Glutamatergic neuron (in vitro differentiated cells): Measurements from ENCODE around the gene LEO1. TPM values are rescaled to one million over a fixed set of nuclear protein-coding genes. Genes with fewer than 3 reads are reported as not detected.

ENCODE experiments used
- DNase-seq: peaks from one replicate; pipeline ENCODE4 v3.0.0; 2022
- H3K27ac Mint-ChIP-seq: one replicate; pipeline ENCODE4 v1.8.0; 2020; ENCODE audit warnings: mild to moderate bottlenecking, mixed read lengths, inconsistent platforms; ENCODE audit not compliant: unreplicated experiment
- H3K27me3 Mint-ChIP-seq: one replicate; pipeline ENCODE4 v1.8.0; 2020; ENCODE audit warnings: mild to moderate bottlenecking, moderate library complexity, mixed read lengths, inconsistent platforms; ENCODE audit not compliant: unreplicated experiment
- H3K36me3 Mint-ChIP-seq: one replicate; pipeline ENCODE4 v1.8.0; 2020; ENCODE audit warnings: mild to moderate bottlenecking, mixed read lengths, inconsistent platforms; ENCODE audit not compliant: unreplicated experiment
- H3K4me1 Mint-ChIP-seq: one replicate; pipeline ENCODE4 v1.8.0; 2020; ENCODE audit warnings: mild to moderate bottlenecking, low read depth, mixed read lengths, inconsistent platforms; ENCODE audit not compliant: unreplicated experiment
- H3K4me3 Mint-ChIP-seq: one replicate; pipeline ENCODE4 v1.8.0; 2020; ENCODE audit warnings: mild to moderate bottlenecking, mixed read lengths, inconsistent platforms; ENCODE audit not compliant: unreplicated experiment
- H3K9me3 Mint-ChIP-seq: one replicate; pipeline ENCODE4 v1.8.0; 2020; ENCODE audit warnings: mild to moderate bottlenecking, moderate library complexity, mixed read lengths, inconsistent platforms; ENCODE audit not compliant: unreplicated experiment
- CTCF ChIP-seq: fragments of 200-600 bp; sonication (generic); IDR thresholded peaks from one replicate; pipeline ENCODE4 v1.5.0; 2021; ENCODE audit not compliant: partially characterized antibody, unreplicated experiment
- total RNA-seq: library from RNA; stranded (reverse); fragmentation: NEBNext Ultra II Directional; extraction: Animal tissue kit (Norgen Biotek cat#: 25700); gene quantifications from one replicate; pipeline ENCODE4 v1.2.1, GENCODE V29; 2021; ENCODE audit not compliant: unreplicated experiment

LEO1 gene
- total RNA-seq, 1 donor from 2014 or later: 22.7 TPM

DNA sequence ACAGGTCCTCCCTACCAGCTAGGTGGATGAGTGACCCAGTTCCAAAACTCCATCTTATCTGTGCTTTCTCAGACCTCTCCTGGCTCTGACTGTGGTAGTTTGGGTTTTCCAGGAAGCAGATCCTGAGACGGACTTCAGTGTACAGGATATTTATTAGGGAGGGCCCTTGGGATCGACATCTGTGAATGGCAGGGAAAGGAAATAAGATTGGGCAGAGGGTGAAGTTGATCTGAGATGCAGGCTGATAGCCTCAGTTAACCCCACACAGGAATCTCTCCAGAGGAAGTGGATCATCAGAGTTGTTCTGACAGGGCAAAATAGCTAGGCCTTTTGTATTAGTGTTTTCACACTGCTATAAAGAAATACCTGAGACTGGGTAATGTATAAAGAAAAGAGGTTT, 30.8 kb upstream of the LEO1 start:
- H3K9me3 Mint-ChIP-seq: no peaks in the 10 kb centered on the region

GRCh38 chr15:51992953-51993352, 21.4 kb upstream of the LEO1 start:
- no peaks in the 10 kb centered on the region for H3K4me1 Mint-ChIP-seq
- no peak for DNase-seq
- no peak overlapping the region for H3K4me3 Mint-ChIP-seq
- no peaks in the 10 kb centered on the region for H3K36me3 Mint-ChIP-seq
- peaks cover 2% of the 10 kb centered on the region for H3K27me3 Mint-ChIP-seq
- no peak overlapping the region for H3K27ac Mint-ChIP-seq
- no peaks in the 10 kb centered on the region for H3K9me3 Mint-ChIP-seq
- no peak for TF ChIP-seq CTCF

More for the DNA sequence above, 30.8 kb upstream of the LEO1 start:
- no peaks in the 10 kb centered on the region for H3K27me3 Mint-ChIP-seq
- TF ChIP-seq CTCF: no peak
- H3K27ac Mint-ChIP-seq: no peak overlapping the region
- DNase-seq: no peak
- no peak overlapping the region for H3K4me3 Mint-ChIP-seq
- H3K36me3 Mint-ChIP-seq: peaks cover 4% of the 10 kb centered on the region
- H3K4me1 Mint-ChIP-seq: no peaks in the 10 kb centered on the region

- Mint-ChIP-seq H3K27me3 (peaks cover 2% of the 10 kb centered on the region), H3K4me1 (no peaks in the 10 kb centered on the region), H3K9me3 (no peaks in the 10 kb centered on the region), H3K4me3 (no peak overlapping the region), H3K36me3 (no peaks in the 10 kb centered on the region), H3K27ac (no peak overlapping the region)
- no peak for DNase-seq
- no peak for TF ChIP-seq CTCF
These were observed 19.6 kb upstream of the LEO1 start for GRCh38 chr15:51991141-51991540.

GRCh38 chr15:51982770-51983103, 11.2 kb upstream of the LEO1 start:
- Mint-ChIP-seq H3K27me3 (peaks cover 1% of the 10 kb centered on the region), H3K27ac (no peak overlapping the region), H3K36me3 (no peaks in the 10 kb centered on the region), H3K9me3 (no peaks in the 10 kb centered on the region), H3K4me3 (no peak overlapping the region), H3K4me1 (peaks cover 4% of the 10 kb centered on the region)
- TF ChIP-seq CTCF: no peak
- no peak for DNase-seq

DNA sequence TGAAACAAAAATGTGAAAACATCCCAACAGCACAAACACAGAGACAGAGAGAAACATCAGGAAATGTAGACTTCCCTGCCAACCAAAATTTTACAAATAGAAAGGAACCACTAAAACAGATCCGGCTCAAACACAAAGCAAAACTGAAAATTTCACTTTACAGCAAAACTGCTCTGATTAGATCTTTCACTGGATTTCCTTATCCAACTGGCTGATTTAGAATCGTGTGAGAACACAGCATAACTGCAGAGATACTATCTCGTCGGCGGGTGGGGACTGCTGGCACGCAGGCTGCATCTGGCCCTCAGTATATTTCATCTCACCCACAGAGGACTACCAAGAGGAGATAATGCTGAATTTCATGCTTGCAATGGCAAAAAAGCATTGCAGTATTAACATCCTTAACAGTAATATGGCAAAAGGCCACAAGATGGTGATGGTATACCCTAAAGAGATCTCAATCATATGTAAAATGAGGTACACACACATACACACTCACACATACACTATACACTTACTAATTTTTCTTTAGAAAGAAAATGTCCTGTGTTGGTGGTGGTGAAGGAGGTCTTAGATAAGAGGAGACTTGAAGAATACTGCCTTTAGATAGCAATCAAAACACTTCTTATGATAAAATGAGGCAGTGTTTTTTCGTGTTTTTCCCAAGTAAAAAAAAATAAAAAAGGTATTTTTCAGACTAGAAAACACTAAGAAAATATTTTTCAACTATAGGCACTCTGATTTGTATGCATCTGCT, 10.6 kb upstream of the LEO1 start:
- H3K36me3 Mint-ChIP-seq: no peaks in the 10 kb centered on the region
- H3K4me3 Mint-ChIP-seq: no peak overlapping the region
- DNase-seq: no peak
- peak overlapping the region; percentile 41 for H3K27ac Mint-ChIP-seq
- TF ChIP-seq CTCF: peak; percentile 33
- H3K4me1 Mint-ChIP-seq: peaks cover 4% of the 10 kb centered on the region
- peaks cover 1% of the 10 kb centered on the region for H3K27me3 Mint-ChIP-seq
- H3K9me3 Mint-ChIP-seq: no peaks in the 10 kb centered on the region
